ENCODE data around the gene TTC28.

DNA sequence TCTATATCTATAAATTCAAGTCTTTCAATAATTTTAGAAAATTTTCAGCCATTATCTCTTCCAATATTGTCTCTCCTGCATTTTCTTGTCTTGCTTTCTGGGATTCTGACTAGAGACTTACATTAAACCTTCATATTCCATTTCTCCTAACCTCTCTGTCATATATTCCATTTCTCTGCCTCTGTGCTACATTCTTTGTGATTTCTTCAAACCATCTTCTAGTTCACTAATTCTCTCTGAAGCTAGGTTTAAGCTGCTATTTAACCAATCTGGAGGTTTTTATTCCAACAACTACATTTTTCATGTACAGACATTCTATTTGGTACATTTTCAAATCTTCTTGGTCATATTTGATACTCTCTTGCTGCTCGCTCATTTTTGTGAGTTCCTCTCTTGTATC lies 122.5 kb downstream of the TTC28 start:
- TF ChIP-seq, protein P1, sequence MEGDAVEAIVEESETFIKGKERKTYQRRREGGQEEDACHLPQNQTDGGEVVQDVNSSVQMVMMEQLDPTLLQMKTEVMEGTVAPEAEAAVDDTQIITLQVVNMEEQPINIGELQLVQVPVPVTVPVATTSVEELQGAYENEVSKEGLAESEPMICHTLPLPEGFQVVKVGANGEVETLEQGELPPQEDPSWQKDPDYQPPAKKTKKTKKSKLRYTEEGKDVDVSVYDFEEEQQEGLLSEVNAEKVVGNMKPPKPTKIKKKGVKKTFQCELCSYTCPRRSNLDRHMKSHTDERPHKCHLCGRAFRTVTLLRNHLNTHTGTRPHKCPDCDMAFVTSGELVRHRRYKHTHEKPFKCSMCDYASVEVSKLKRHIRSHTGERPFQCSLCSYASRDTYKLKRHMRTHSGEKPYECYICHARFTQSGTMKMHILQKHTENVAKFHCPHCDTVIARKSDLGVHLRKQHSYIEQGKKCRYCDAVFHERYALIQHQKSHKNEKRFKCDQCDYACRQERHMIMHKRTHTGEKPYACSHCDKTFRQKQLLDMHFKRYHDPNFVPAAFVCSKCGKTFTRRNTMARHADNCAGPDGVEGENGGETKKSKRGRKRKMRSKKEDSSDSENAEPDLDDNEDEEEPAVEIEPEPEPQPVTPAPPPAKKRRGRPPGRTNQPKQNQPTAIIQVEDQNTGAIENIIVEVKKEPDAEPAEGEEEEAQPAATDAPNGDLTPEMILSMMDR (IDR thresholded peaks at IDR 0.05; ENCODE audit: poor library complexity, severe bottlenecking): no peak
- no peak for TF ChIP-seq MXI1 (conservative IDR thresholded peaks at IDR 0.05; ENCODE audit: poor library complexity, severe bottlenecking)
- no peak for TF ChIP-seq SMC3 (conservative IDR thresholded peaks at IDR 0.05; ENCODE audit: poor library complexity)
- no peak for TF ChIP-seq POLR2AphosphoS5 (IDR thresholded peaks at IDR 0.05)

Measured in neural cell (in vitro differentiated cells).